Tibial nerve (tissue), 4 donors: Measurements from ENCODE around the gene MATCAP1. TPM values are rescaled to one million over a fixed set of nuclear protein-coding genes. Genes with fewer than 3 reads are reported as not detected.

ENCODE experiments used
- DNase-seq, 2 donors: peaks; one replicate each; pipeline ENCODE4 v3.0.0-alpha.2; 2019; ENCODE audit warnings: low spot score in 2 of 2
- H3K27ac ChIP-seq, 4 donors: fragments of 200-600 bp; sonication (generic) in 3 of 4; one replicate each; pipeline ENCODE4 v1.5.1; 2017 to 2019; ENCODE audit warnings: mild to moderate bottlenecking in 1 of 4
- H3K27me3 ChIP-seq, 2 donors: fragments of 200-600 bp; sonication (generic) in 1 of 2; one replicate each; pipeline versions ENCODE4 v1.5.1 to v1.6.0; 2017 to 2019
- H3K36me3 ChIP-seq, 3 donors: fragments of 200-600 bp; sonication (generic); one replicate each; pipeline ENCODE4 v1.5.1; 2018 to 2019
- H3K4me1 ChIP-seq, 4 donors: fragments of 200-600 bp; sonication (generic) in 3 of 4; one replicate each; pipeline ENCODE4 v1.5.1; 2017 to 2019
- H3K4me3 ChIP-seq, 4 donors: fragments of 200-600 bp; sonication (generic) in 3 of 4; one replicate each; pipeline ENCODE4 v1.5.1; 2017 to 2019; ENCODE audit warnings: mild to moderate bottlenecking in 1 of 4, moderate library complexity in 1 of 4
- H3K9me3 ChIP-seq, 4 donors: fragments of 200-600 bp; sonication (generic) in 3 of 4; one replicate each; pipeline ENCODE4 v1.5.1; 2017 to 2019
- EP300 ChIP-seq, 2 donors: sonication (generic); formaldehyde crosslinking; IDR thresholded peaks; one replicate each; pipeline ENCODE4 v1.6.1; 2017; ENCODE audit warnings: antibody characterized with exemption in 2 of 2, mild to moderate bottlenecking in 1 of 2
- POLR2A ChIP-seq, 2 donors: fragments of 450-650 bp; IDR thresholded peaks; one replicate each; pipeline ENCODE4 v1.6.1; 2017; ENCODE audit warnings: antibody characterized with exemption in 2 of 2, mild to moderate bottlenecking in 2 of 2, moderate library complexity in 2 of 2
- WGBS, 2 donors: methylation state at CpG; one replicate each; pipeline ENCODE4 v1.1.5; 2018; 5-methylcytosine and 5-hydroxymethylcytosine counted together
- total RNA-seq, 4 donors: library from RNA; depleted of rRNA; stranded (reverse); fragments of >200 nt; gene quantifications; one replicate each; pipeline ENCODE4 v1.1.0, GENCODE V29; 2016
- TF ChIP-seq, protein P1 (sequence below), 5 experiments: fragments of 200-600 bp in 3 of 5; fragments of 450-650 bp in 2 of 5; sonication (generic) in 3 of 5; IDR thresholded peaks; one replicate each; pipeline ENCODE4 v1.5.1; 2016 to 2019; ENCODE audit warnings: antibody characterized with exemption in 5 of 5, mild to moderate bottlenecking in 3 of 5, moderate library complexity in 2 of 5

MATCAP1 gene
- total RNA-seq, 4 donors from 2014 or later, result 13.6 to 42.9 (median 18.9) TPM

GRCh38 chr16:67223992-67224391 is 40.2 kb upstream of the MATCAP1 start:
- H3K9me3 ChIP-seq, result no peaks in the 10 kb centered on the region
- H3K27ac ChIP-seq, result no peak overlapping the region
- H3K4me1 ChIP-seq, result peaks cover 0 to 30% (median 10%) of the 10 kb centered on the region in 4 donors
- DNase-seq, result no peak
- no peaks in the 10 kb centered on the region for H3K27me3 ChIP-seq
- peaks cover 0 to 41% (median 0%) of the 10 kb centered on the region in 3 donors for H3K36me3 ChIP-seq
- TF ChIP-seq, protein P1, sequence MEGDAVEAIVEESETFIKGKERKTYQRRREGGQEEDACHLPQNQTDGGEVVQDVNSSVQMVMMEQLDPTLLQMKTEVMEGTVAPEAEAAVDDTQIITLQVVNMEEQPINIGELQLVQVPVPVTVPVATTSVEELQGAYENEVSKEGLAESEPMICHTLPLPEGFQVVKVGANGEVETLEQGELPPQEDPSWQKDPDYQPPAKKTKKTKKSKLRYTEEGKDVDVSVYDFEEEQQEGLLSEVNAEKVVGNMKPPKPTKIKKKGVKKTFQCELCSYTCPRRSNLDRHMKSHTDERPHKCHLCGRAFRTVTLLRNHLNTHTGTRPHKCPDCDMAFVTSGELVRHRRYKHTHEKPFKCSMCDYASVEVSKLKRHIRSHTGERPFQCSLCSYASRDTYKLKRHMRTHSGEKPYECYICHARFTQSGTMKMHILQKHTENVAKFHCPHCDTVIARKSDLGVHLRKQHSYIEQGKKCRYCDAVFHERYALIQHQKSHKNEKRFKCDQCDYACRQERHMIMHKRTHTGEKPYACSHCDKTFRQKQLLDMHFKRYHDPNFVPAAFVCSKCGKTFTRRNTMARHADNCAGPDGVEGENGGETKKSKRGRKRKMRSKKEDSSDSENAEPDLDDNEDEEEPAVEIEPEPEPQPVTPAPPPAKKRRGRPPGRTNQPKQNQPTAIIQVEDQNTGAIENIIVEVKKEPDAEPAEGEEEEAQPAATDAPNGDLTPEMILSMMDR (IDR thresholded peaks at IDR 0.05), result no peak
- TF ChIP-seq POLR2A (IDR thresholded peaks at IDR 0.05) (no peak), EP300 (IDR thresholded peaks at IDR 0.05) (no peak)
- 71 to 75% methylated on average over 3 of the region's 3 CpGs for WGBS, 2 donors
- H3K4me3 ChIP-seq, result no peak overlapping the region

DNA sequence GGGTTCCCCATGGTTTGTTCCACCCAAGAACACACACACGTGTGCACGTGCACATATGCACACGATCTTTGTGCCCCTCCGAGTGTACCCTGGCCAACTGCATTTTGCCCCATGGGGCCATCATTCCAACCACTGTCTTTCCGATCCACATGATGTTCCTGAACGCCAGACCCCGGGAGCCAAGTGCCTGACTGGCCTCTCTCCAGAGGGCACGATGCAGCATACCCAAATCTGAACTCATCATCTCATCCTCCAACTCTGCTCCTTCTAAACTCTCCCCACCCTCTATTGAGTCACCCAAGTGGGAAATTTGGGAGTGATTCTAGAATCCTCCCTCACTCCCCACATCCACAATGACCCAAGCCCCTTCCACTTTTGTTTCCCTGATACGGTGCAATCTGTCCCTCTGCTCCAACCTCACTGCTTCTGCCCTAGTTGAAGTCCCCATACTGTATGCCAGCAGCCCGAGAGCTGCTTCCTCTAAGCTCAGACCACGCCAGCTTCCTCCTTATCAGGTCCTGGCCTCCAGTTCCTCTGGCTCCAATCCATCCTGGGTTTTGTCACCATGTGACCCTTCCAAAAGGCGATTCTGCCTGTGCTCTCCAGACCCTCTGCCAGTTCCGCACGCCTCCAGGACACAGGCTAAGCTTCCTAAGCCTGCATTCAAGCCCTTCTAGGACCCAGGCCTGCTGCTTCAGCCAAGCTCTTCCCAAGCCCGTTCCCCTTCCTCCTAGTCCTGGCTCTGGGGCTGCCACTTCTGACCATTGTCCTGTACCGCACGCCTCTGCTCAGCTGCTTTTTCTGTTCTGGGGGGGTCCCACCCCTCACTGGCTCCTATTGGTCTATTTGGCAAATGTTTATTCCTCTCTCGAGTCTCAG is 33.1 kb upstream of the MATCAP1 start:
- H3K27ac ChIP-seq, result peak overlapping the region in 1 of 4 donors; percentile 17
- H3K4me1 ChIP-seq, result peaks cover 0 to 14% (median 0%) of the 10 kb centered on the region in 4 donors
- H3K9me3 ChIP-seq, result no peaks in the 10 kb centered on the region
- no peaks in the 10 kb centered on the region for H3K27me3 ChIP-seq
- H3K4me3 ChIP-seq, result no peak overlapping the region
- DNase-seq, result peak in 1 of 2 donors; percentile 30
- H3K36me3 ChIP-seq, result peaks cover 0 to 58% (median 0%) of the 10 kb centered on the region in 3 donors
- TF ChIP-seq, protein P1 (IDR thresholded peaks at IDR 0.05), result no peak
- TF ChIP-seq POLR2A (IDR thresholded peaks at IDR 0.05), result no peak
- no peak for TF ChIP-seq EP300 (IDR thresholded peaks at IDR 0.05)
- 69 to 75% methylated on average over 18 of the region's 18 CpGs for WGBS, 2 donors

DNA sequence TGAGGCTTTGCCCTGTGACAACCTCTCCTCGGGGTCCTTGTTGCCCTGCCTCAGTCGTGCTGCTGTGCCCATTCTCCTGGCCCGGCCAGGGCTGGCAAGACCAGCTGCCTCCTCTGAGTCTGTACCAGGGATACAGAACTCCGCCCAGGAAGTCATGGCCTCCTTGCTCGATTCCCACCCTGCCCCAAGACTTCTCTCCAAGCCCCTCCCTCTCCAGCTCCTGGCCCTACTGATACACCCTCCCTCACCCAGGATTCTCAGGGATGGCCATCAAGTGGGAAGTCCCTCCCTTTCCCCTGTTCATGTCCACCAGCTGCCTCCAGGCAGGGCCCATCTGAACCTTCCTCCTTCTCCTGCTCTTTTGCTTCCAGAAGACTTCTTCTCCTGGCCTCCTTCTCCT is 31.9 kb upstream of the MATCAP1 start:
- H3K36me3 ChIP-seq, result peaks cover 0 to 59% (median 0%) of the 10 kb centered on the region in 3 donors
- H3K27ac ChIP-seq, result no peak overlapping the region
- TF ChIP-seq, protein P1 (IDR thresholded peaks at IDR 0.05), result no peak
- TF ChIP-seq POLR2A (IDR thresholded peaks at IDR 0.05) (no peak), EP300 (IDR thresholded peaks at IDR 0.05) (no peak)
- H3K27me3 ChIP-seq, result no peaks in the 10 kb centered on the region
- no peaks in the 10 kb centered on the region for H3K9me3 ChIP-seq
- peaks cover 0 to 14% (median 0%) of the 10 kb centered on the region in 4 donors for H3K4me1 ChIP-seq
- H3K4me3 ChIP-seq, result no peak overlapping the region
- no peak for DNase-seq
- WGBS, 2 donors, result 65 to 70% methylated on average over 5 of the region's 5 CpGs

- Histone ChIP-seq H3K4me1 (peaks cover 0 to 14% (median 0%) of the 10 kb centered on the region in 4 donors), H3K36me3 (peaks cover 0 to 77% (median 0%) of the 10 kb centered on the region in 3 donors), H3K4me3 (no peak overlapping the region), H3K27me3 (no peaks in the 10 kb centered on the region), H3K27ac (no peak overlapping the region), H3K9me3 (no peaks in the 10 kb centered on the region)
- DNase-seq, result no peak
- TF ChIP-seq EP300 (IDR thresholded peaks at IDR 0.05), result no peak
- no peak for TF ChIP-seq POLR2A (IDR thresholded peaks at IDR 0.05)
- TF ChIP-seq, protein P1 (IDR thresholded peaks at IDR 0.05), result no peak
- WGBS, 2 donors, result 65 to 72% methylated on average over 7 to 8 of the region's 8 CpGs
Observed at GRCh38 chr16:67213197-67214019, 29.6 kb upstream of the MATCAP1 start.
